Tibial artery (tissue), 4 donors: ENCODE data around the gene TAF5L.

Source experiments
- DNase-seq, 2 donors: peaks; one replicate each; pipeline ENCODE4 v3.0.0-alpha.2; 2019
- H3K27ac ChIP-seq, 2 donors: fragments of 200-600 bp; sonication (generic) in 1 of 2; 1 replicate in 1 of 2; 2 replicates in 1 of 2; pipeline ENCODE4 v1.5.1; 2018 to 2019; ENCODE audit warnings: mild to moderate bottlenecking in 1 of 2
- H3K27me3 ChIP-seq, 2 donors: fragments of 200-600 bp; sonication (generic) in 1 of 2; one replicate each; pipeline versions ENCODE4 v1.5.1 to v1.6.0; 2016 to 2019
- H3K36me3 ChIP-seq, 3 donors: fragments of 200-600 bp; sonication (generic) in 2 of 3; one replicate each; pipeline ENCODE4 v1.5.1; 2016 to 2019; ENCODE audit warnings: mild to moderate bottlenecking in 2 of 3
- H3K4me1 ChIP-seq, 4 donors: fragments of 200-600 bp; sonication (generic) in 2 of 4; 1 replicate in 3 of 4; 2 replicates in 1 of 4; pipeline ENCODE4 v1.5.1; 2016 to 2019
- H3K4me3 ChIP-seq, 2 donors: fragments of 200-600 bp; sonication (generic) in 1 of 2; 1 replicate in 1 of 2; 2 replicates in 1 of 2; pipeline ENCODE4 v1.5.1; 2018 to 2019; ENCODE audit warnings: mild to moderate bottlenecking in 2 of 2
- H3K9me3 ChIP-seq, 3 donors: fragments of 200-600 bp; sonication (generic) in 1 of 3; one replicate each; pipeline ENCODE4 v1.5.1; 2016 to 2019
- intact Hi-C: fragments of 100-400 bp; cut with DNase I; formaldehyde crosslinking; loops from one replicate; pipeline ENCODE4 v1.15.0; 2023; ENCODE audit warnings: low total_unique reads
- TF ChIP-seq, protein P1 (sequence below), 2 experiments: fragments of 200-600 bp in 1 of 2; fragments of 450-650 bp in 1 of 2; IDR thresholded peaks; one replicate each; pipeline ENCODE4 v1.5.1; 2017 to 2019; ENCODE audit warnings: antibody characterized with exemption in 2 of 2, mild to moderate bottlenecking in 1 of 2, moderate library complexity in 1 of 2

The TAF5L gene

DNA sequence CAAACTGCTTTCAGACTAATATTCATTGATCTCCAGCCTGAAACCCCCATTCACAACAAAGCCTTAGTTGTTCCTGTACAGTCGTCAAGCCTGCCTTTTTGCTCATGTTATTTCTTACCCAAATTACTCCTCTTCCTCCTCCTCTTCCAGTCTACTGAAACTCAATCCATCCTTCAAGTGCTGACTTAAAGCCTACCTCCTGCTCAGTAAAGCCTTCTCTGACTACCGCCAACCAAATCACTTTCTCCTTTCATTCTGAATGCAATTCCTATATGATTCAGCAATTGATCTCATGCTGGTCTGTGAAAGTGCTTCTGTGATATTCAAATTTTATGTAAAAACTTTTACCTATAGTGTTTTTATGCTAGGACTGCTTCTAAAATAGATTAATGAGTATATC is 18.6 kb downstream of the TAF5L start:
- no peak for DNase-seq
- H3K4me3 ChIP-seq = no peak overlapping the region
- H3K9me3 ChIP-seq = no peaks in the 10 kb centered on the region
- TF ChIP-seq, protein P1, sequence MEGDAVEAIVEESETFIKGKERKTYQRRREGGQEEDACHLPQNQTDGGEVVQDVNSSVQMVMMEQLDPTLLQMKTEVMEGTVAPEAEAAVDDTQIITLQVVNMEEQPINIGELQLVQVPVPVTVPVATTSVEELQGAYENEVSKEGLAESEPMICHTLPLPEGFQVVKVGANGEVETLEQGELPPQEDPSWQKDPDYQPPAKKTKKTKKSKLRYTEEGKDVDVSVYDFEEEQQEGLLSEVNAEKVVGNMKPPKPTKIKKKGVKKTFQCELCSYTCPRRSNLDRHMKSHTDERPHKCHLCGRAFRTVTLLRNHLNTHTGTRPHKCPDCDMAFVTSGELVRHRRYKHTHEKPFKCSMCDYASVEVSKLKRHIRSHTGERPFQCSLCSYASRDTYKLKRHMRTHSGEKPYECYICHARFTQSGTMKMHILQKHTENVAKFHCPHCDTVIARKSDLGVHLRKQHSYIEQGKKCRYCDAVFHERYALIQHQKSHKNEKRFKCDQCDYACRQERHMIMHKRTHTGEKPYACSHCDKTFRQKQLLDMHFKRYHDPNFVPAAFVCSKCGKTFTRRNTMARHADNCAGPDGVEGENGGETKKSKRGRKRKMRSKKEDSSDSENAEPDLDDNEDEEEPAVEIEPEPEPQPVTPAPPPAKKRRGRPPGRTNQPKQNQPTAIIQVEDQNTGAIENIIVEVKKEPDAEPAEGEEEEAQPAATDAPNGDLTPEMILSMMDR (IDR thresholded peaks at IDR 0.05) = no peak
- H3K27ac ChIP-seq = no peak overlapping the region
- peaks cover 72 to 93% (median 90%) of the 10 kb centered on the region in 3 donors for H3K36me3 ChIP-seq
- no peaks in the 10 kb centered on the region for H3K4me1 ChIP-seq
- no peaks in the 10 kb centered on the region for H3K27me3 ChIP-seq
- intact Hi-C loops = no loop called here

DNA sequence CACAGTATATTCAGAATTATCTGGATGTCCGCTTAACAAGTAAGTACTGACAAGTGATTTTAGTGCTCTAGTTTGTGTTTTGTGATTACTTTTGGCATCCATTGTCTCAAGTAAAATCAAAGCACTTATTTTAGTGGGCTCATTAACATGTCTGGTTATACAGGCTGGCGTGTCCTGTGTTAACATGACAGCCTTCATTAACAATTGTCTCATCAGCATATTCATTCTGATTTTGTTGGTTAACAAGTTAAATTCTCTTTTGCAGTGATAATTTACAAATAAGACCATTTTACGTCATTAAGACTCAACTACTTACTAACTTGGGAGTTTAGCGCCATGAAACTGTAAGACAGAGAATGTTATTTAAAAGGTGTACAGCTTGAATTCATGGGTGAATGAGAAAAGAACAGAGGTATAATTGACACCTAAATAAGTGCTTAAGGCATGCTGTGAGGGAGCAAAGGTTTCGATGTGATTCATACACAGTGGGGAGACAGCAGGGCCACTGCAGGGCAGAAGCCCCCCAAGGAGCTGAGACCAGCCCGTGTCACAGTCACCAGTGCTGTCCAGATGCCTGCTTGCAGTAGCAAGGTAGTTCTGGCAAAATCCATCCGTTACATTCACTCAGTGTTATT is 22.4 kb downstream of the TAF5L start:
- Histone ChIP-seq H3K9me3 (no peaks in the 10 kb centered on the region), H3K4me3 (no peak overlapping the region), H3K27me3 (no peaks in the 10 kb centered on the region), H3K27ac (no peak overlapping the region), H3K36me3 (peaks cover 49 to 67% (median 66%) of the 10 kb centered on the region in 3 donors), H3K4me1 (peaks cover 0 to 36% (median 16%) of the 10 kb centered on the region in 4 donors)
- DNase-seq = no peak
- intact Hi-C loops = no loop called here
- TF ChIP-seq, protein P1 (IDR thresholded peaks at IDR 0.05) = no peak

DNA sequence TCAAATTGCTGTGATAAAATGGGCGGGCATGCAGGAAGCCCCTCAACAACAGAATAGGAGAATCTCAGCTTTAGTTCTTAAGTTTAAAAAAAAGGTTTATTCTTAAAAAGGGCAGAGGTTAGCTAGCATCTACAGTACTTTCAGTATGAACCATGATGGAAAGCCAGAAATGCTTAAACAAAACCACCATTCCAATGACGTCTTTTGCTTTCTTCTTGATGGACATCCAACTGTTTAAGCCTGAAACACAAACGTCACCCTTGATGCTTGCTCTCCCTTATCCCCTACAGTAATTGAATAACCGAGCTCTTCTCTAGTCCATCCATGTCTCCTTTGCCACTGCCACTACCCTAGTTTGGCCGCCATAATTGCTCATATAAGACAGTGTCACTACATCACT is 25.7 kb downstream of the TAF5L start:
- no peak overlapping the region for H3K4me3 ChIP-seq
- intact Hi-C loops = no loop called here
- no peaks in the 10 kb centered on the region for H3K27me3 ChIP-seq
- H3K36me3 ChIP-seq = peaks cover 29 to 39% (median 38%) of the 10 kb centered on the region in 3 donors
- H3K9me3 ChIP-seq = no peaks in the 10 kb centered on the region
- no peak for DNase-seq
- H3K4me1 ChIP-seq = peaks cover 0 to 66% (median 35%) of the 10 kb centered on the region in 4 donors
- TF ChIP-seq, protein P1 (IDR thresholded peaks at IDR 0.05) = no peak
- peak overlapping the region; percentile 85 to 91 for H3K27ac ChIP-seq

DNA sequence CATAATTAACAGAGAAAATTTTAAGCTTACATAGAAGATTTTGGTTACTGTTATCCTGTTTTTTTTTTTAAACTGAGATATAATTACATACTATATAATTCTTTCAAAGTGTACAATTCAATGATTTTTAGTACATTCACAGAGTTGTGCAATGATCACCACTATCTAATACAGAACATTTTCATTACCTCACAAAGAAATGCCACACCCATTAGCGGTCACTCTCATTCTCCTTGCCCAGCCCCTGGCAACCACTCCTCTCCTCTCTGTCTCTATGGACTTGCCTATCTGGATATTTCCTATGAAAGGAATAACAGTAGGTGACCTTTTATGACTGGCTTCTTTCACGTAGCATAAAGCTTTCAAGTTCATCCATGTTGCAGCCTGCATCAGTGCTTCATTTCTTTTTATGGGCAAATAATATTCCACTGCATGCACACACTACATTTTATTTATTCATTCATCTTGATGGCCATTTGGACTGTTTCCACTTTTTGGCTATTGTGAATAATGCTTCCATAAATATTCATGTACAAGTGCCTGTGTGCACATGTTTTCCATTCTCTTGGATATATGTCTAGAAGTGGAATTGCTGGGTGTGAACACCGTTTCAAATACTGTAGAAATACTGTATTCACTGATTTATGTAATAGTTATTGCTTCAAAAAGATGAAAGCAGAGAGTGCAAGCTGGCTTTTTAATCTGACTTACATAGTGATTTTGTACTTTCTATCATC is 26.5 kb downstream of the TAF5L start:
- intact Hi-C loops = loop anchor here (5.0 kb wide), 1 partner anchor 37 kb away; no protein-coding TSS in a partner anchor
- H3K27ac ChIP-seq = peak overlapping the region; percentile 85 to 91
- H3K4me3 ChIP-seq = no peak overlapping the region
- H3K4me1 ChIP-seq = peaks cover 0 to 75% (median 35%) of the 10 kb centered on the region in 4 donors
- TF ChIP-seq, protein P1 (IDR thresholded peaks at IDR 0.05) = no peak
- DNase-seq = no peak
- H3K36me3 ChIP-seq = peaks cover 31 to 38% (median 37%) of the 10 kb centered on the region in 3 donors
- no peaks in the 10 kb centered on the region for H3K27me3 ChIP-seq
- H3K9me3 ChIP-seq = no peaks in the 10 kb centered on the region

DNA sequence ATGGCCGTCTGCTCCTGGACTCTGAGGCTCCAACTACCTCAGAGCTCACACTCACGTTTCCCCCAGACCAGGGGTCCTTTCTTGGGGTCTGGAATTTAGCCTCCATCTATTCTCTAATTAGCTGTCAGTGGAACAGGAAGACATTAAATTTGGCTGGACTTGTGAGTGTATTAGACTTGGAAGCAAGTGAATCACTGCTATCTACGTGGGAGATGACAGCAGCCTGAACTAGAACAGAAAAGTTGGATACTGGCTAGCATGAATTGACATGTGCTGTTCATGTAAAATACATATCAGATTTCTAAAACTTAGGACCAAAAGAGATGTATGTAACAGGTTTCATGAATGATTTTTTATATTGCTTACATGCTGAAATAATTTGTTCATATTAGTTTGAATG is 28.0 kb downstream of the TAF5L start:
- Histone ChIP-seq H3K9me3 (no peaks in the 10 kb centered on the region), H3K27me3 (no peaks in the 10 kb centered on the region), H3K4me3 (peak overlapping the region; percentile 11 to 32), H3K4me1 (peaks cover 0 to 87% (median 35%) of the 10 kb centered on the region in 4 donors), H3K27ac (peak overlapping the region; percentile 85 to 91), H3K36me3 (peaks cover 37 to 39% (median 38%) of the 10 kb centered on the region in 3 donors)
- no peak for DNase-seq
- TF ChIP-seq, protein P1 (IDR thresholded peaks at IDR 0.05) = no peak
- intact Hi-C loops = loop anchor here (5.0 kb wide), 1 partner anchor 36 kb away; no protein-coding TSS in a partner anchor
